Islet of Langerhans (tissue), 1 donor: ENCODE measurements around the gene CITED2.
"Not testable (repeated sequence)": the region's sequence is repeated elsewhere in the genome, so short reads cannot be mapped to it uniquely, and the experiment has no call there.

Experiments used
- FAIRE-seq: peaks from one replicate; lab custom pipeline; 2011; peaks lifted over from hg19 to GRCh38; lab: Jason Lieb, UNC

The CITED2 gene, protein sequence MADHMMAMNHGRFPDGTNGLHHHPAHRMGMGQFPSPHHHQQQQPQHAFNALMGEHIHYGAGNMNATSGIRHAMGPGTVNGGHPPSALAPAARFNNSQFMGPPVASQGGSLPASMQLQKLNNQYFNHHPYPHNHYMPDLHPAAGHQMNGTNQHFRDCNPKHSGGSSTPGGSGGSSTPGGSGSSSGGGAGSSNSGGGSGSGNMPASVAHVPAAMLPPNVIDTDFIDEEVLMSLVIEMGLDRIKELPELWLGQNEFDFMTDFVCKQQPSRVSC

DNA sequence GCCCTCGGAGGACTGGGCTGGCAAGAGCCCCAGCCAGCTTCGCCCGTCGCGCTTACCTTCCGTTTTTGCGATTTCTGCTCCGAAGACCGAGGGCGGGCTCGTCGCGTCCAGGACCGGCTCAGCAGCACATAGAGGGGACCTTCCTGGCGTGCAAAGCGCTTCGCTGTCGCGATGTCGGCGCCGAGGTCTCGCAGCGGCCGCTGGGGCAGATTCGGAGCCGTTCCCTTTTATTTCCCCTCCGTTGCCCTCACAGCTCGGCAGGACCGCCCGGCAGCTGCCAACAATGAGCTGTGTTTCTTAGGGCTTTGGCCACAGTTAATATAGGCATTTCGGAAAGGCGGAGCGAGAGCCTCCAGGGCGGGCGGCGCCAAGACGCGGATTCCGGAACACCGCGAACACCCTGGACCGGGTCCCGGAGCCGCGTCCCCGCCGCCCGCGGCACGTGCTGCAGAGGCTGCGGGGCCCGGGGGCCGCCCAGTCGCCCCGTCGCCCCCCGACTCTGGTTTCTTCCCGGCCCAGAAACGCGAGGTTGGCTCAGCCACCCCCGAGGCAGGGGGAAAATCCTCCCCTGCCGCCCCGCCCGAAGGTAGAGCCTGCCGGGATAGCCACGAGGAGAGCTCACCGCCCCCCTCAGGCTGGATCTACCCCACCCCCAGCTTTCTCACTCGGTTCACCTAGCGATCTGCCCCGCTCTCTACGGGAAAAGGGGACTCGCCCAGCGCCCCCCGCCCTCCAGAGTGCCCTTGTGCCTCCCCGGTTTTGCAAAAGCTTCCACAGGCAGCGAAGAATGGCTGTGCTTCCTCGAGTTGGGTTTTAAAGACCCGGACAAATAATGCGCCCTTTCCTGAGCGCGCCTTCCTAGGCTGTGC lies at the start of gene CITED2:
Gene CITED2, minus strand, starts transcription at position 292 of the 869 bp plus-strand sequence. CDS start 704 bp downstream, outside the sequence.
- FAIRE-seq: no peak

DNA sequence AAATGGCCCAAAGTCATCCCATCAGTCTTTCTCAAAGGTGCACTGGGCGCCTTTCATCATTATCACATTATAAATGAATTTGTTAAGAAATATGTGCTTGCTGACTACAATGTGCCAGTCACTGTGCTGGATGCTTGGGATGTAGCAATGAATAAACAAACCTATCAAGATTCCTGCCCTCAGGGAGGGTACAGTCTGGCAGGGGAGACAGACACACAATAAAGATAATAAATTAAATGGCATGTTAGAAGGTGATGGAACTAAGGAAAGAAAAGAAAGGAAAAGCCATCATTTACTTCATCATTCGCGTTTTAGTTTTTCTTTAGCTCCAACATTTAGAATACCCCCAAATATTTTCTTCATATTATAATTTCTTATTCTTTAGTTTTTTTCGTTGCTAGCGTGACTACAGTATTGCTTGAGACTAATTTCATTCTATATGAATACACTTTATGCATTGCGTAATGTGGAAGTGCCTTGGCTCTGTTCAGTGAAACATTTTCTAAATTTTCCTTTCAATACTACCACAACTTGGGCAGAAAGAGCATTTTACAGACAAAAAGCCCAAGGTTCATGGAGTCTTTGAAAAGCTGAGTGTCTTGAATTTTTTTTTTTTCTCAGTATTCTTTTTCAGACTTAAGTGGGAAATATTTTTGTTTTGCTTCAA lies 48.7 kb upstream of the CITED2 start:
- FAIRE-seq: no peak

DNA sequence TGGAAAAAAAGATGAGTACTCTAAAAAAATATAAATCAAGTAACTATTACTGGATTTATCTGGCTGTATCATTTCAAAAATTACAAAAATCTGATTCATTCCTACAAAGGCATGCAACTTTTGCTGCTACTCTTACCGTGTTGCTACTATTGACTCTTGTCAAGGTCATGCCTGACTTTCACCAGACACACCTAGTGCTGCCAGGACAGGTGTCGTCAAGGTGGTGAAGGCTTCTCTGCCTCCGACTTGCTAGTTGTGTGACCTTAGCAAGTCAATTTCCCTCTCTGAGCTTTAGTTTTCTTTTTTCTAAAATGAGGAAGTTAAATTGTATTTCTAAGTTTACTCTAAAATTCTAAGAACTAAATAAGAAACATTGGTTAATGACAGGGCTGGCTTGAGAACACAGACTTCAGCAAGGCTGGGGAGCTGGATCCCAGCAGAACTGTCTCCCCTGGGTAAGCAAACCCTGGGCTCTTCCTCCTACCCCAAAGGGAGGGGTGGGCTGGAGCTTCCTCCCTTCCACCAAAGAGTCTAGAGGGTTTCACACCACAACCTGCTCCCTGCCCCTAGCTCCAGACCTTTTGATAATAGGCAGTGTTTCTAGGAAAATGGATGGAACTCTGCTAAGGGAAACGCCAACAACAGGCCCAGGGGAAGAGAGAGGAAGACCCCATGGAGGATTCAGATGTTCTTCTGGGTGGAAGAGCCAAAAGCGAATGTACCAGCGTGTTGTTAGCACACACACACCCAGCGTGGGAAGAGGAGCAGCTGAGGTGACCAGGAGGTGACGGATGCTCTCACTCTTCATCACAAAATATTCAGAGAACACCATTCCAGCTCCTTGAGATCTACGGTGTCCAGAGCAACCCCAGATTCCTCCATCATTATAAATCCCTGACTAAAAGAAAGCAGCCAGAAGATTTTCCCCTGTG lies 47.9 kb upstream of the CITED2 start:
- no peak for FAIRE-seq

DNA sequence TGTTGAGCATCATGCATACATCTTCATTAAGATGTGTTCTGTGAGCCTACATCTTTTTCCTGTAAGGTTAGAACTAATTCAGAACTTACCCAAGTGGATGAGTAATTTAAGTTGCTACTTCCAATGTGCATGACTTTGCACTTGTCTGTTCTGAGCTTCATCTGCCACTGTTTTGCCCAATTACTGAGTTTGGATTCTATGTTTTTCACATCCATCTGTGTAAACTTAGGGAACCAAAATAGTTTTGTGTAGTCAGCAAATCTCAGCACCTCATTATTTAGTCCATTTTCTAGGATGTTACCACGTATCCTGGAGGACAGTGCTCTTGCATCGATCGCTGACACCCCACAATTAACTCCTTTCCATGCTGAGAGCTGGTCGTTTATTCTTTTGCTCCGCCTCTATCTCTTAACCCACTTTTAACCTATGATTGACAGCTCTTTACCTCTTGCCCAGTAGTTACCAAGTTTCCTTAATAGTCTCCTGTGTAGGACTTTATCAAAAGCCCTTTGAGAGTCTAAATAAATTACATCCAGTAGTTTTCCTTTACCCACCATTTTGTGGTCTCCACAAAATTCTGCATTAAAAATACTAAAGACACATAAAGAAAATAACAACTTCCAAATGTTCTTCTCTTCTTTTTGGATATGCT lies 44.2 kb upstream of the CITED2 start:
- FAIRE-seq: no peak

DNA sequence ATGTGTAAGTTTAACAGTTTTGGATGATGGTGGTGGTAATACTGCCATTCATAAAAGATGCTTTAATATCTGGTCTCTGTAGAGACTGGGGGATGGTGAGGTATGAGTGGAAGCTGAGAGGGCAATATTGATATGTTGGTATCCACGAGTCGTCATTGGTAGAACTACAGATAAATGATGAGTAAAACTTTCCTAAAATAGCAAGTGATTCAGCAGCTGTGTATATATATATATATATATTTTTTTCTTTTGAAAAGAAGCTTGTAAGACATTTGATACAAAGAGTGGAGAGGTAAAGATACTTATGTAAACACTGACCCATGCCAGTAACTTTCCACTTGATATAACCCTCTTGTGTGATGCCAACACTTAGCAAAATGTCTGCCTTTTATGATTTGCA lies 41.7 kb upstream of the CITED2 start:
- no peak for FAIRE-seq

DNA sequence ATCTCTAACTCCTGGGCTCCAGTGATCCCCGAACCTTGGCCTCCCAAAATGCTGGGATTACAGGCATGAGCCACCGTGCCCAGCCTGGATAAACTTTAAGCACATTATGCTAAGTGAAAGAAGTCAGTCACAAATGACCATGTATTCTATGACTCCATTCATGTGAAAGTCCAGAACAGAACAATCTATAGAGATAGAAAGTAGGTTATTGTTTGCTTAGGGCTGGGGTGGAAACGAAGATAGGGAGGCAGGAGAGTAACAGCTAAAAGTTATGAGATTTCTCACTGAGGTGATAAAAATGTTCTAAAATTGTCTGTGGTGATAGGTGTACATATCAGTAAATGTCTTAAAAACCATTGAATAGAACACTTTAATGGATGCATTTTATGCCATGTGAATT lies 40.9 kb upstream of the CITED2 start:
- FAIRE-seq: no peak

DNA sequence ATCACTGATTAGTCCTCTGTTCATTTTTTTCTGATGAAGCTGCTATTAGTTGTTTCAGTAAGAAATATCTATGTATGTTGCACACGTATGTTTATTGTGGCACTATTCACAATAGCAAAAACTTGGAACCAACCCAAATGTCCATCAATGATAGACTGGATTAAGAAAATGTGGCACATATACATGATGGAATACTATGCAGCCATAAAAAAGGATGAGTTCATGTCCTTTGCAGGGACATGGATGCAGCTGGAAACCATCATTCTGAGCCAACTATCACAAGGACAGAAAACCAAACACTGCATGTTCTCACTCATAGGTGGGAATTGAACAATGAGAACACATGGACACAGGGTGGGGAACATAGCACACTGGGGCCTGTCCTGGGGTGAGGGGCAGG lies 37.7 kb upstream of the CITED2 start:
- not testable (repeated sequence) for FAIRE-seq

DNA sequence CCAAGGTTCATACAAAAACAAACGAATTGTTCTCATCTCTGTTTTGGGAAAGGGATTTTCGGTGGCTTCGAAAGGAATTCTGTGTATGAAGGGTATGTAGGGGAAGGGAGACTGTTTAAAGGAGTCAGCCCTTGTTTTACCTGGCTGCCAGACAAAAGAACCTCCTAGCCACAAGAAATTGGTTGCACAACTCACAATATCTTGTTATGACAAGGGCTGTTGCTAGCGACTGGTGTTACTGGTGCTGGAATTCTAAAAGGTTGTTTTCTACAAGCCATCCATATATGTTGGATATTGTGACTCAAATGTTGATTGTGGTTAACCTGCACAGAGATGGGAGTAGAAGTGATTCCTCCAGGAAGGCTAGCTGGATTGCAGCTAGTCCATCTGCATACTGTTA lies 34.6 kb upstream of the CITED2 start:
- FAIRE-seq: no peak

DNA sequence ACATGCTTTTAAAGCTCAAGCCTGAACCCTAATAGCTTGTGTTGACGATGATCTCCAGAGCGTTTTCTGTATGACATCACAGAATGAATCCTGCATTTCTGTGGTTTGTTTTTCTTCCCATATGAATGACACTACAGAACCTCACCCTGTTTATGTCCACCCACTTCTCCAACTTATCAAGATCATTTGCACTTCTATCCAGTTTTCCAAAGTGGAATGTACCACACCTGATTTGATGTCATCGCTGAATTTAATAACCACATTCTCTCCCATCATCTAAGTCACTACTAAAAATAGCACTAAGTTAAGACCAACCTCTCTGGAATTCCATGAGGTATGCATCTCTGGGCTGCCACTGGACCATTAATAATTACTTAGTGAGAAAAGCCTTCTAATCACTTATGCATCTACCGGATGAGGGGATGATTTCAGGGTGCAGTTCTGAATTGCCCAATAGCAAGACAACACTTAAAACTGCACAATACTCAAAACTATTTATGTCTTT lies 33.3 kb upstream of the CITED2 start:
- FAIRE-seq: no peak

DNA sequence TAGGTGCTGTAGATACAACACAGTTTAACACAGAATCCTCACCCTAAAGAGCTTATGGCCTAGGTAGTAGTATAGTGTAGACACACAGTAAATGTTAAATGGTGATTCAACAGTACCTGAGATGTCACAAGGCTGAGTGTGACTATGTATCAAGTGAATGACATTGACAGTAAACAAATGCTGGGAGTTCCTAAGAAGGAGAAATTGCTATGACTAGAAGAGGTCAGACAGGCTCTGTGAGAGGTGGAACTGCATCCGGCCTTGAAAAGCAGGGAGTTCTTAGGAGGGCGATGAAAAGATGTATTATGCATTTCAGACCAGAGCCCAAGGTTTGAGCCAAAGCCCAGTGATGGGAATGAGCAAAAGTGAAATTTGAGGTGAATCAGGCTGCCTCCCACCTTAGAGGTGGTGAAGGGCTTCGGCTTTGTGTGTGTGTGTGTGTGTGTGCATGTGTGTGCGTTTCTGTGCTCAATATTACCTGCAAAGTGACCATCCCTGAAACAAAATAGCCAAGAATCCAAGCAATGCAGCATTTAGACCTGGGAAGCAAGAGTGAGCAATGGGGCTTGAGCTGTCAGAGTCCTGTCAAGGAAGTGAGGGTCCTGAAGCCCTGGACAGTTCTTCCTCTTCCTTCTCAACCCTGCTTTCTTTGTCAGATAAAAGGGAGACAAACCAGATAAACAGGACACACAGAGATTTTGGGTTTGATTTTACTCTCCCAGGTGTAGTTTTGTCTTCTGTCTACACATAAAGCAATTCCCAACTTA lies 32.3 kb upstream of the CITED2 start:
- FAIRE-seq: no peak

DNA sequence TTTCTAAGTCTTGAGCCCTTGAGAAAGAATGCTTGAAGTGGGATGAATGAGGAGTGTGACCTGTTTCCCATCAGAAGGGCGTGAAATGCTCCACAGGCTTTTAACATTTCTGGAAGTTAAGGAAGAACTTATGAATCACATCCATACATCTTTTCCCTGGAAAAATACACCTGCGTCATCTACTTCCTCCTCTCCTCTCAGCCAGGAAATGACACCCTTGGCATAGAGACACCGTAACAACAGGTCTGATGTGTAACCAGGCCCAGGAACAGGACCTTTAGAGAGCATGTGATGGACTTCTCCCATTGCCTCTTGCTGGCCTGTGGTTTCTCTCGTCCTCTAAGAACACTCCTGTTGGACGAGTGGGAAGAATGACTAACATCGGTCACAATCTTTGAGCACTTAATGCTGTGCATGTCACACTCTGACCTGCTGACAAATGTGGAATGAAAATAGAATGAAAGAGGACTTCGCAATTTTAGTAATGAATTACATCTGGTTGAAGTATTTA lies 28.5 kb upstream of the CITED2 start:
- no peak for FAIRE-seq

DNA sequence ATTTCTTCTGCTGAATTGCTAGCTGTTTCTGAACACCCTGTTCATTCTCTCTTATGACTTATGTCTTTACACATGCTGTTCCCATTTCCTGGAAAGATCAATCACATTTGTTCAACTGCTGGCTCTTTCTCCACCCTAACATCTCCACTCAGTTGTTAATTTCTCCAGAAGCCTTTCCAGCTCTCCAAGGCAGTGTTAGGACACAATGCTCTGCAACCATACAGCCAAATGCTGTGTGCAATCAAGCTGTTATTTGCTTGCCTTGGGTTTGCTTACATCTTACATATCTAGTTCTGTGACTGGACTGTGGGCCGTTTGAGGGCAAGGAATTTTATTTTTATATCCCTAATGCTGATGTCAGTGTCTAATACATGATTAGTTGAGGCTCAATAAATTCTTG lies 24.2 kb upstream of the CITED2 start:
- FAIRE-seq: no peak

DNA sequence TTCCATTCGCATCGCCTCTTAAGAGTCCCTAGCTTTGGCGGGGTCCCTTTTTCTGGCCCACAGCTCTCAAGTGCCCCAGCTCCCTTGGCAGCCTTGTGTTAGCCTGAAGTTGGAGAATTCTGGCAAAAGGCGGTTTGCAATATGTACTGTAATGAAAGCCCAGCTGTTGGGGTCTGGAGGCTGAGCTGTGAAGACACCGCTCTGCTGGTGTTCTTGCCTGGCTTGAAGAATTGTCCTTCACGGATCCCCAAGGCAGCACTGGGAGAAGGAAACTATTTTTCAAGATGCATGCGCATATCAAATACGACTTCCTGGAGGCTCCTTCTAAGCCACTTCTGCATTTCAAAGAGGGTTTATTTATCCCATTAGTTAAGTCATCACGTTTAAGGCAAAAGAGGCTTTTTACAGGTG lies 21.4 kb upstream of the CITED2 start:
- no peak for FAIRE-seq

DNA sequence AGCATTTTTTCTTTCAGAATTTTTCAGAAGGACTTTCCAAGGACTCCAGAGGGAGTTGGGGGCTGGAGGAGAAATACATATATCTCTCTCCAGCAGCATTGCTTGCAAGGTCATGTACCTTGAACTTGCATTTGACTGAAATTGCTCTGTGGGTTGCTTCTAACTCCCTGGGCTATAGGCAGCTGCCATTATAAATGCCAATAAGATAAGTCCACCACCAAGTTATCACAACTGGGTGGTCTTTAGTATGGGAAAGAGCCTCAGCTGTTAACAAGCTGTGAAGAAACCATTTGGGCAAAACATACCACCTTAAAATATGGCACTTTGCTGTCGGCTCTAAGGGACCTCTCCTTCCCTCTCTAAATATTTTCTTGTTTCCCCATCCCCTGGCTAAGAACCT lies 20.9 kb upstream of the CITED2 start:
- FAIRE-seq: no peak

DNA sequence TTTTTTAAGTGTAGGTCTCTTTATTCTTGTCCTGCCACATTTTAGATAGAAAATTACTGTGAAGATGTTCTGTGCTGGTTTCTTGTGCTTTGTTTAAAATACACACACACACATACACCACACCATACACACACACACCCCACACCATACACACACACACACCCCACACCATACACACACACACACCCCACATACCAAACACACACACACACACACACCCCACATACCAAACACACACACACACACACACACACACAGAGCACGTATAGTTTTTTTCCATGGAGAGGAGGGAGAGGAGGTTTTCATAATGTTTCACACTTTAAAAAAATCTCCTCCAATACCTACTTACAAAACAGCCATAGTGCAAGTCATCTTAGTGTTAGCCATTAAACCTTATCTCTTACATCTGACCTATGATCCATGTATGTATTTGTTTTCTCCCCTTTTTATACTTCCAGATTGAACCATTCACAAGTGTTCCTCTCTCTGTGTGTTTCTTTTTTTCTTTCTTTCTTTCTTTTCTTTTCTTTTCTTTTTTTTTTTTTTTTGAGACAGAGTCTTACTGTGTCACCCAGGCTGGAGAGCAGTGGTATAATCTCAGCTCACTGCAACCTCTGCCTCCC lies 19.7 kb upstream of the CITED2 start:
- FAIRE-seq: no peak

DNA sequence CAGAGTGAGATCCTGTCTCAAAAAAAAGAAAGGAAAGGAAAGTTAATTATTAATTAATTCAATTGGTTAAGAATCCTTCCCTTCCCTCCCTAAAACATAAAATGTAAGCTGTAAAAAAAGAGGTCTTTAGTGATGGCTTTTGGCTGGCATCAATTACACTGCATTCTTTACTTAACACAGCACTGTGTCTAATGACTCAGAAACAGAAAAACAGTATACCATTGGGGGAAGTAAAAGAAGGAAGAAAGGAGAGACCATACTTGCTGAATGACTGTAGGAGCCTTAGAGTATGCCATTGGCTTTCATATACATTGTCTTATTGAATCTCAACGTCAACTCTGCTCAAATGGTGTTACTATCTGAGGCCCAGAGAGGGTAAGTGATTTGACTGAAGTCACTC lies 18.3 kb upstream of the CITED2 start:
- no peak for FAIRE-seq

DNA sequence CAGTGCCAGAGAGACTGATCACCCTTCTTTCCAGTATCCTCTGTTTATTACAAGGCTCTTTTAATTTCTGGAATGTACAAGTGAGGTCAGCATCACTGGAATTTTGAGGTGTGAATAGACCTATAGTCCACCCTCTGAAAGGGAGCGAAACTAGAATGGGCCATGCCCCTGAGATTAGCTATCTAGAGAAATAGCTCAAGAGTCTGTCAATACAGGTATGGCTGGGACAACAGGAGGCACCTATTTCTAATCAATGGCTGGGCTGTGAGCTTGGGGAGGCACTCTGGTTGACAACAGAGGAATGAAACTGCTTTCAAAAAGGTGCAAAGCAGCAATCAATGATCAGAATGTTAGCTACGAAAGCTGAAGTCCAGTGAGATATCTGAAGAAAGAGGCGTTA lies 17.3 kb upstream of the CITED2 start:
- FAIRE-seq: no peak

DNA sequence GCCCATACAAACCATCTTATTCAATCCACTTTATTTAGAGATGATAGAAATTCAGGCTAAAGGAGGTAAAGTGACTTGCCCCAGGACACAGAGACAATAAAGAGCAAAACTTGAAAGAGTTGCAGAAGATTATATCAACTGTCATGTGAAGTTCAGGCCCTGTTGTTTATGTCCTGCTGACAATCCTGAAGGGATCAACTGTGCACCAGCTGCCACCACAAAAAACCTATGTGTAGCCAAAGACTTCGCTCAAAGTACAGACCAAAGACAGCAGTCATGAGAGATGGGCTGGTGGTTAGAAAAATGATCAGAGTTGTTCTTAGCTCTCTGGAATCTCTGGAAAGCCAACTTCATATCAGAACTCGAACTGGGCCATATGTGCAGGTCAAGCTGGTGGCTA lies 16.0 kb upstream of the CITED2 start:
- FAIRE-seq: no peak

DNA sequence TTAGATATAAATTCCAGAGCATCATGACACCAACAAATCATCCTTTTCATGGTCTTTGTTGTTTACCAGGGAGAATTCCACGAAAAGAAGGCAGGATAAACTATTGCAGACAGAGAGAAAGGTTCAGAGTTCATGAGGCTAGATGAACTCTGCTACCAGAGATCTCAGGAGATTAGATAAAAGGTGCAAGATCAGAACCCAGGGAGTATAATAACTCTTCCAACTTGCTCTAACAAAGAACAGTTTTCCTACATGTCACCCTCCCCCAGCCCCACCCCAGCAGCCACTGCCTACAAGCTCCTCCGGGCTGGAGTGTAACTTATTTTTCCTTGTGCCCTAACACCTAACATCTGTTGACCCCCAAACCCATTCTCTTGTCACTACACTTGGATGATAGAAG lies 13.9 kb upstream of the CITED2 start:
- FAIRE-seq: no peak

DNA sequence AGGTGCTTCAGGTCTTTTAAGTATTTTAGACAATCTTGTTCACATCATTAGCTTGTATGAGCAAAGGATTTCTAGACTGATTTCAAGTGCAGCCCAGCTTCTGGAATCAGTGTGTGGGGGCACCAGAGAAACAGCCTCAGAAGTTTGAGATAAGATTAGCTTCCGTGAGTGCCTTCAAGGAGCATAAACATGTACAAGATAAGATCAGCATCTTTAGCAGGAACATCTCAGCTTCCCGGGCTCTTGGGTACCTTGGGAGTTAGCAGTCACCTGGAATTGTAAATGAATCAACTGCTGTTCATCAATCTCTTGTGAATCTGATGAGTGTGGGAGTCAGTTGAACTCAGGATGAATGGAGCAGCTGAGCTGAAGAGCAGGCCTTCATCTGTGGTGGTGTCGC lies 12.0 kb upstream of the CITED2 start:
- no peak for FAIRE-seq
